GM18868 (cell line): Measurements from ENCODE around the gene RNF152.
"Not testable (repeated sequence)": the region's sequence is repeated elsewhere in the genome, so short reads cannot be mapped to it uniquely, and the experiment has no call there.

ENCODE experiments used
- ATAC-seq: cut with Tn5 transposase; IDR thresholded peaks from one replicate; pipeline ENCODE4 v1.9.1; 2021; ENCODE audit warnings: mild to moderate bottlenecking, moderate library complexity; ENCODE audit not compliant: unreplicated experiment

RNF152 gene

DNA sequence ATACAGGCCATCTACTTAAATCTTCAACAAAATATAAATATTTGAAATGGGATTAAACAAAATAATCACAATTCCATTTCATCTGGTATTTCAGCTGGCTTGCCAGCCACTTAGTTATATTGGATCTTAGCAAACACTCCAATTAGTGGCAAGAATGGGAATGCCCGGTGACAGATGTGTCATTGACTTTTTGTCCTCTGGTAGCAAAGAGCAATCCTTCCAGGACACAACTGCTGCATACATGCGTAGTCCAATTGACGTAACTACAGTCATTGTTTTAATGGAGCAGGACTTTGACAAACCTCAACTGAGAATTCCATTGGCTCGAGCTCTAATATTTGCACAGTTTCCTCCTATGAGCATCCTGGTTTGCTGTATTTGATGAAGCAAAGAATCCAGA is 69.9 kb downstream of the RNF152 start:
- ATAC-seq, result no peak

DNA sequence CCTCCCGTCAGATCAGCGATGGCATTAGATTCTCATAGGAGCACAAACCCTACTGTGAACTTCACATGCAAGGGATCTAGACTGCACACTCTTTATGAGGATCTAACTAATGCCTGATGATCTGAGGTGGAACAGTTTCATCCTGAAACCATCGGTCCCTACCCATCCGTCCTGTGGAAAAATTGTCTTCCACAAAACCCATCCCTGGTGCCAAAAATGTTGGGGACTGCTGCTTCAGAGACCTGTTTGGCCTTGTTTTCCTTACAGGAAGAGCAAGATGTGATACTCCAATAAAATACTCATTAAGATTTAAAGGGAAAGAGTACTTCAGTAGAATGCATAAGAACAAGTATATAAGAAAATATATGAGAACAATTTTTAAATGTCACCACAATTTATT is 71.1 kb downstream of the RNF152 start:
- ATAC-seq, result no peak

DNA sequence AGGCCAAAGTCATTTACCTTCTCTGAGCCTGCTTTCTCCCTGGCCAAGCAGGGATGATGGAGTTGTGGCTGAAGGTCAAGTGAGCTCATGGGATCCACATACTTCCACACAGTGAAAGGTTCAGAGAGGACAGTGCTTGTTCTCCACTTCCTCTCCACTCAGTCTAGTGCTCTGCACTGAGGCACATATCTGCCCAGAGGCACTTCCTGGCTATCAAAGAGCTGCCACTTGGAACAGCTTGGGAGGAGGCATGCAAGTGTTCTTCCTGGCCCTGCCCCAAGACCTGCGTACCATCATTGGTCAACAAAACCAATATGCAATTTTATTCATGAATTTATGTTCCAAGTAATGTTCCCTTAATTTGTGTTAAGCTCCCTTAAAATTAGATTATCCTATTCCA is 71.9 kb downstream of the RNF152 start:
- no peak for ATAC-seq

DNA sequence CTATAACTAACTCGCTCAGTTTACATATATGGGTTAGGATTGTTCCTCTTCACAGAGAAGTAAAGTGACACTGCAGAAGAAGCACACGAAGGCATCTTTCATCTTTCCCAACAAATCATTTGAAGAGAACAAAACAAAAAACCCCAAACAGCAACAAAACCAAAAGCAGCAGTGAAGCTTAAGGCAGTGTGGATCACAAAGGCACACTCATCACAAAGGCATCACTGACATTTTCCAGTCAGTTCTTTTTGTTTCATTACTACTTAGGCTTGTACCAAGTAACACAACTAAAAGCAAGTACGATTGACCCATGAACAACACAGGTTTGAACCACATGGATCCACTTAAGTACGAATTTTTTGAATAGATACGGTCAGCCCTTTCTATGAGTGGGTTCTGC is 75.7 kb downstream of the RNF152 start:
- ATAC-seq, result no peak

DNA sequence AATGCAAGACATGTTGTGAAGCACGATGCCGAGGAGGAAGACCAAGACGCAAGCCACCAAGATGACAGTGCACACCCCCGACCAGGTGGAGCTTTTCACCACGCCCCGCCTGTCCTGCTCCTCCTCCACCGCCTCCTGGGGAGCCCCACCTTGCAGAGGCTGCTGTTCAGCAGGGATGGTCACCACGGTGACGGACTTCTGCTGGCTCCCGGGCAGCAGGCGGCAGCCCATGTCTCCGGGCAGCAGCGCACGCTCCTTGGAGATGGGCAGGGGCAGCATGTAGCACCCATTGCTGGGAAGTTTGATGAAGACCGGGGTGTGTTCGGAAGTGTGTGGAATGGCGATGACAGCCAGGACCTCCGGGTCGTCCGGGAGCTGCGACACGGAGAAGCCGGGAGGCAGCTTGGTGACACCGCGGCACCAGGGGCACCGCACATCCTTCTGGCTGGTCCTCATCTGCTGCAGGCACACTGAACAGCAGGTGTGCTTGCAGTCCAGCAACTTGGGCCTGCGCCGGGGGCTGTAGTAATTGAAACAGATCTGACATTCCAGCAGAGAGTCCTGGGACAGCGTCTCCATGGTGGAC is 76.8 kb downstream of the RNF152 start:
- ATAC-seq, result no peak

DNA sequence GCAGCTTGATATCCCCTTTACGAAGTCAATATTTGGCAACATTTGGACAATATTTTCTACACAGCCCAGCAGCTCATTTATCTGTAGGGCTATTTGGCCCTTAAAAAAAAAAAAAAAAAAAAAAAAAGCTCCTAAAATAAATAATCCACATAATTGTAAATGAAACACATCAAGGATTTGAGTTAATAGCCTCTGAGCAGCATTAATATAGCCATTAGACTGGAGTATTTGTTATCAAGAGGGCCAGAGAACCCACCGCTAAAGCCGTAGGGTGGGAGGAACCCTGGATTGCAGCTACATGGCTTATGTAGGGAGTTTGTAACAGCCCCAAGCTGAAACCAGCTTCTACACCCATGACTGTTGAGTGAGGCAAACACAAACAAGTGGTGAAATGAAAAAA is 84.5 kb downstream of the RNF152 start:
- ATAC-seq, result no peak

DNA sequence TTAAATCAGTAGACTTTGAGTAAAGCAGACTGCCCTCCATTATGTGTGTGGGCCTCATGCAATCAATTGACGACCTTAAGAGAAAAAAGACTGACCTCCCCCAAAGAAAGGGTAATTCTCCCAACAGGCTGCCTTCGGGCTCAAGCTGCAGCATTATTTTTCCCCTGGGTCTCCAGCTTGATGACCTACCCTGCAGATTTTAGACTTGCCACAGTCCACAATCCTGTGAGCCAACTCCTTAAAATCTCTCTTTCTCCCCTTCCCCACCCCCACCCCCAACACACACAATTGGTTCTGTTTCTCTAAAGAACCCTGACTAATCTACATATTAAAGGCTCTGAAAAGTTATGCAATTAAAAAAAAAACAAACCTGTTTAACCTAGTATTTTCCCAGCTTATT is 89.4 kb downstream of the RNF152 start:
- ATAC-seq, result no peak

DNA sequence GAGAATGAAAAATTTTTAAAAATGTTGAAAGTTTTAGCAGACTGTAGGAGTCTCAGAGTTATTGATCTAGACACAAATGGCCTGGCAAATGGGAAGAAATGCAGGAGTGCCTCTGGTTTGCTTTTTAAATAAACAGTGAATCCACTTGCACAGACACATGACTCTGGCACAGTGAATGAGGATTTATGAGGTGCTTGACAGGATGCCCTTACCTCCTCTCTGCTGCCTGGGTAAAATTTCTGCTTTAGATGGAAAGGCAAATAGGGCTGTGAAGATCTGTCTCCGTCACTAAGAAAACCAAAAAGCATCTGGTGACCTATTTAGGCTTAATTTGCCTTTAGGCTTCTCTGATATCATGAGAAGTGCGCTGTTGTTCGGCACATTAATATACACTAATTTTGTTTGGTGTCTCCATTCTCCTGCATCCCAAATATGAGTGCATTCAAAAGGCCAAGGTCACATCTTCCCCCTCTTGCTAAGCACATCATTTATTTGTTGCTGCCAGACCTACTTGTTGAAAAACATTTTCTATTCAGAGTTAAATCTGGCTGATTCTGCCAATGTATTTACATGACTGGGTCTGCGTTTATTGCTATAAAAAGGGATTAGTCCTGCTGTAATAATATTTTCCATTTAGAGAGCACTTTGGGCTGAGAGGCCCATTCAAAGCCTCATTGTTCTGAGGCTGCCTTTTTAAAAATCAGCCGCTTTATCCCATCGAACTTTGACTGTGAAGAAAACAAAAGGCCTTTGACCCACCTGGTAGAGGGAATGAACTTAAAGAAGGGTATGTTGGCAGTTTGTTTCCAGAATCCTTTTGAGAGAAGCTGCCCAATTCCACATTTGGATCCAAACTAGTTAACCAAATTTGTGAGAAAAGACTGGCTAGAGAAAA is 94.9 kb downstream of the RNF152 start:
- no peak for ATAC-seq

DNA sequence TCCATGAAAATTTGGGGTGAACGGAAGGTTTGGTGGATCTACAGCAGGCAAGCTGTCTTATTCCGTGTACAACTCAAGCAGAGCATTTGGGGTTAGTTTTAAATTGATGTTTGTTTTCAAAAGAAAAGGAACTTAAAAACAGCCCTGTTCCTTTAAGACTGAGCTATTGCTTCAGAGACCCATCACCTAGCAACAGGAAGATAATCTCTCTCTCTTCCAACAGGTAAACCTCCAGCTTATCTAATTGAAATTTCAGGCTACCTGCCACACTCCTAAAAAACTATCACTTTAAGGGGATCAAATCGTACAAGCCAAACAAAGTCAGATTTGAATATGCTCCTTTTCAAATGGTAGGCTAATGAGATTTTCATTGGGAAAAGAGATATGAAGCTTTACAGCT is 101.8 kb downstream of the RNF152 start:
- ATAC-seq, result no peak

DNA sequence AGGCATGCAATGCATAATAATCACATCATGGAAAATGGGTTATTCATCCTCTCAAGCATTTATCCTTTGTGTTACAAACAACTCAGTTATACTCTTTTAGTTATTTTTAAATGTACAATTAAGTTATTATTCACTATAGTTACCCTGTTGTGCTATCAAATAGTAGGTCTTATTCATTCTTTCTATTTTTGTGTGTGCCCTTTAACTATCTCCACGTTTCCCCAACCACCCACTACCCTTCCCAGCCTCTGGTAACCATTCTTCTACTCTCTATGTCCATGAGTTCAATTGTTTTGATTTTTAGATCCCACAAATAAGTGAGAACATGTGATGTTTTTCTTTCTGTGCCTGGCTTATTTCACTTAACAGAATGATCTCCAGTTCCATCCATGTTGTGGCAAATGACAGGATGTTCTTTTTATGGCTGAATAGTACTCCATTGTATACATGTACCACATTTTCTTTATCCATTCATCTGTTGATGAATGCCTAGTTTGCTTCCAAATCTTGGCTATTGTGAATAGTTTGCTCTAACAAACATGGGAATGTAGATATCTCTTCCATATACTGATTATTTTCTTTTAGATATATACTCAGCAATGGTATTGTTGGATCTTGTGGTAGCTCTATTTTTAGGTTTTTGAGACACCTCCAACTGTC is 105.7 kb downstream of the RNF152 start:
- not testable (repeated sequence) for ATAC-seq

DNA sequence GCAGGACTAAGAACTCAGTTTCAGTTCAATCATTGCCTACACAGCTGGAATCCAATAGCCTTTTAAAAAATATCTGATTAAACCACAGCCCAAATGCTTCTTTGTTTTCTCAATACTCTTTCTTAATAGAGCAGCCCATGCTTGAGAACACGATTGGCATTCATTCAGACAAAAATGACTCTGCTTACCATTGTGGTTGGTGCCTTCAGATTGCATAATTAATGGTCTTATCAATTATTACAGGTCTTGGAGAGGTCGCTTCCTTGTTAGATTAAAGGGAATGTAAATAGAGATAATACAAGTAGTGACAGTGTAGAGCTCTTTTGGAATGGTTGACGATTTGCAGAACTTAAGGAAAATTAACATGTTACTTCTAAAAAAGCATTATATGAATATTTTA is 107.2 kb downstream of the RNF152 start:
- no peak for ATAC-seq

DNA sequence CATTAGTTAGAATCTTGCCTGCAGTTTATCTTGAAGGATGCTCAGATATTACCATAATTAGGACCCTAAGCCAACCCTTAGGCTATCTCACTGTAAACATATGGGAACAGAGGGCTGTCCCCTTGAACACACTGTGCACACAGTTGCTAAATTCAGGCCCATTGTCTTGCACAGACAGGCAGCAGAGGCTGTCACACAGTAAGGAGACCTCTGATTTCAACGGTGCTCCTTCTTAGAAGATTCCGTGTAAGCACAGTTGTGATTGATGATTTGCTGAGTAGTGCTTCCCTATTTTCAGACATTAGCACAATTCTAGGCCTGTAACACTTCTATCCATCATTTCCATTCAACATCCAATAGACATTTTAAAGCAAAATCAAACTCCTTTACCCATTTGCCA is 108.0 kb downstream of the RNF152 start:
- no peak for ATAC-seq

DNA sequence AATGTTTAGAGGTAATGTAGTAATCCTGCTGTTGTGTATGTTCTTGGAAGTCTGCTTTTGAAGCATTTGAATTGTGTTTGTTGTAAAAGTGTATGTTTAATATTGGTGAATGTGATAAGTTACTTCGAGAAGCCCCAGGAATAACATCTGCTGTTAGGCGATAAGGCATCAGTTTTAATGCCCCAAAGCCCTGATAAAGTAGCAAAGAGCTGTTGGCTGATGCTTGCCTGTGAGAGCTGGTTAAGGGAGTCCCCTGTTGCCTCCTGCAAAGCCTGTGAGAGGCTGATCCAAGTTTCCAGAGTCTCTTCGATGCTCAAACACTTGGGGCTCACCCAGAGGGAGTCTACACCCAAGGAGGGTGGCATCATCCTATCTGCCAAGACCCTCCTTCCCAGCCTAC is 110.3 kb downstream of the RNF152 start:
- no peak for ATAC-seq

DNA sequence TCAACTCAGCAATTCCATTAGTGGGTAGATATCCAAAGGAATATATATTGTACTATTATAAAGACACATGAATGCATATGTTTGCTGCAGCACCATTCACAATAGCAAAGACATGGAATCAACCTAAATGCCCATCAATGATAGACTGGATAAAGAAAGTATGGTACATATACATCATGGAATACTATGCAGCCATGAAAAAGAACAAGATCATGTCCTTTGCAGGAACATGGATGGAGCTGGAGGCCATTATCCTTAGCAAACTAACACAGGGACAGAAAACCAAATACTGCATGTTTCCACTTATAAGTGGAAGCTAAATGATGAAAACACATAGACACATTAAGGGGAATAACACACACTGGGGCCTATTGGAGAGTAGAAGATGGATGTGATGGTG is 116.6 kb downstream of the RNF152 start:
- not testable (repeated sequence) for ATAC-seq

DNA sequence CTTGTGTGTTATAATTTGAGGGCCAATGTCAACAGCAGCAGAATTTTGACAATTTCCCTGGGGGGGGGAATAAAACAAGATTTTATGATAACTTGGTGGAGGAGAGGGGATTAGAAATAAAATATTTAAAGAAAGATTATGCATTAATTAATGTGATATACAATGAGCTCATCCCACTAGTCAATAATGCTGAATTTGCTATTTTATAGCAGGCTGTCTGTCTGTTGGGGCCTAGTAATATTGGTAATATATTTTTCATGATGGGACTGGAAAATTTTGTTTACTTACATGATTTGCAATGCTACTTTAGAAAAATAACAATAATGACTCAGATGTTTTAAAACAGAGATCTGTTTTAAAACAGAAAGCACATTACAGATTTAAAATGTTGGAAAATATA is 118.0 kb downstream of the RNF152 start:
- ATAC-seq, result no peak

DNA sequence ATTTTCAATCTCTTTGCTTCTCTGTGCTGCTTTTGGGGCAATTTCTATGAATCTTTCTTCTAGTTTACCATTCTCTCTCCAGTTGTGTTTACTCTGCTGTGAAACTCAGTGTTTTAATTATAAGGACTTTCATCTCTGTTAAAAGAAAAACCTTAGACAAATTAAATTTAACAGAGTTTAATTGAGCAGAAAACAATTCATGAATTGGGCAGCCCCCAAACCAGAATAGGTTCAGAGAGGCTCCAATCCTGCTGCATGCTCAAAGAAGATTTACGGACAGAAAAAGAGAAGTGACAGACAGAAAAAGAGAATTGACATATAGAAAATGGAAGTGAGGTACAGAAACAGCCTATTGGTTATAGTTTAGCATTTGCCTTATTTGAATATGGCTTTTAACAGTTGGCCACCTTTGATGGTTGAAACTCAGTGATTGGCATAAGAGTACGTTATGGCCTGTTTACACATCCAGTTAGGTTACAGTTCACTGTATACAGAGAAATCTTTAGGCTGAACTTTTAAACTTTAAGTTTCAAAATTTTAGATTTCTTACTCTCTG is 120.4 kb downstream of the RNF152 start:
- no peak for ATAC-seq

DNA sequence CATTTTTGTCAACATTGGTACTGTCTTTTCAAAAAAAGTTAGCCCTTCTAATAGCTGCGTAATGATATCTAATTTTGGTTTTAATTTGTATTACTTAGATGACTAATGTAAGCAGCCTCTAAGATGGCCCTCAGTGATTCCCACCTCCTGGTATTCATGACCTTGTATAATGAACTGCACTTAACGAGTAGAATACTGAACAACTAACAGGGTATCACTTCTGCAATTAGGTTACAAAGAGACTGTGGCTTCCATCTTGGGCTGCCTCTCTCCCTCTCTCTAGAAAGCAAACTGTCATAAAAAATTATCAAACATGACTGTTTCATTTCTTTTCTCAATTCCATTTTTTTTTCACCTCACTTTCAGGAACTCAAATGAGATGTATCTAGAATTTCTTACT is 120.9 kb downstream of the RNF152 start:
- no peak for ATAC-seq

DNA sequence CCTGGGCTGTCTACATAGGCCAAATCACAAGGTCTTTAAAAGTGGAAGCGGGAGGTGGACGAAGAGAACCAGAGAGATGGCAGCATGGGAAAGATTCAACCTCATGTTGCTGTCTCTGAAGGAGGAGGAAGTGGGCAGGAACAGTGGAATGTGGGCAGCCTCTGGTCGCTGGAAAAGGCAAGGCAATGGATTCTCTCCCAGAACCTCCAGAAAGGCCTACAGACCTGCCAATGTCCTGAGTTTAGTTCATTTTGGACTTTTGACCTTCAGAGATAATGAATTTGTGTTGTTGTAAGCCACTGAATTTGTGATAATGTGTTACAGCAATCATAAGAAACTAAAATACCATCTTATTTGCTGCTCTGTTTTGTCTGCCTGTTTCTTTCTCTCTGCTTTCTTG is 122.5 kb downstream of the RNF152 start:
- ATAC-seq, result no peak

DNA sequence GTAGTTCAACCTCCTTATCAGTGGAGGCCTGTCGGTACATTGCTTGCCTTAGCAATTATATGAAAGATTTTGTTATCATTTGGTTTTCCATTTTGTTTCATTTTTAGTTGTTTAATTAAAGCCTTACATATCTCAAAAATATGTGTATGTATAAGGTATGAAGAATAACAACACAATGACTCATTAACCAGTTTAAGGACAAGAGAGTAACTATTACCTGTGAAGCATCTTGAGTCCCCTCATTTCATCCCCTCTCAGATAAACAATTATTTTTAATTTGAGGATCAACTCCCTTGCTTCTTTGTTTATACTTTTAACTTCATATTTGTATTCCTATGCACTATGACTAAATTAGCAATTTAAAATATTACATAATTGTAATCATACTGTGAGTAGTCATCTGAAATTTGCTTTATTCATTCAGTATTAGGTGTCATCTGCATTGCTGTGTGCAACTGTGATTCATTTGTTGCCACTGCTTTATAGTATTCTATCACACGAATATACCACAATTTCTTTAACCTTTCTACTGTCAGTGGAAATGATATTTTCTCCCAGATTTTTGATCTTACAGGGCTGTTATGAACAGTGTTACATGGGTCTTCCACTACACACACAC is 126.4 kb downstream of the RNF152 start:
- no peak for ATAC-seq

DNA sequence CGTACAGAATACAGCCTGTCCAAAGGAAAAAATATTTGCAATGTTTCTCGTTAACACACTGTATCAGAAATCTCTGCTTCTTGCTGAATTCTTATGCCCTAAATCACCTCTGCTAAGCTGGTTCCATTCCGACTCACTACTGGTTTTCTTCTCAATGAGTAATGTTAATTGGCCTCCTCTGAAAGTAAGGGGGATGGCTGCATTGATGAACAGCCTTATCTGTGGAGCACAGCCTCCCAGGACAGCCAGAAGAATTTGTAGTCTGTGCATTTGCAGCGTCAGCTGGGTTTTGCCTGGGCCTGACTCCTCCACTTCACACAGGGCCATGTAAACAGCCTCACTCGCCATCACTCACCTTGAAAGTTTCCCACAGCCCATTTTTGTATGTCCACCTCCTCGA is 127.7 kb downstream of the RNF152 start:
- no peak for ATAC-seq

DNA sequence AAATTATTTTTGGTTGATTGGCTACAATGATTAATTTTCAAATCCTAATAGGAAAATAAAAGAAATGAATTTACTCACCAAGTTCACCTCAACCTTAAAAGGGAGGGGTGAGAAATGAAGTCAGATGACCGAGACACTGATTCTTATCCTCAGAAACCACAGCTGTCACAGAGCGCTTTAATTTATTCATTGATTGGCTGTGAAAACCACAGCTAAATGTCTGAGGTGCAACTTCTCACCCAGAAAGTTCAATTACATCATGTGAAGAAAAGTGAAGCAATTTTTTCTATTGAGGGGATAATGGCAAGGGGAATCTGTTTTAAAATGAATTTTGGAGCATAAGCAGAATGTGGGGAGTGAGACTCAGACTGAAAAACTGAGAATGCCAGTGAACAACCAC is 128.4 kb downstream of the RNF152 start:
- ATAC-seq, result peak; percentile 64
